Kidney (tissue), 14 donors: ENCODE measurements around the gene ATXN10. TPM values are rescaled to one million over a fixed set of nuclear protein-coding genes. Genes with fewer than 3 reads are reported as not detected.
A peak's percentile ranks its signal among the peaks of the same experiment; 100 is the strongest.

Experiments used
- DNase-seq, 5 donors: peaks; one replicate each; pipeline ENCODE4 v3.0.0-alpha.2; 2013 to 2020
- FAIRE-seq: peaks from 2 replicates; lab custom pipeline; 2012; peaks lifted over from hg19 to GRCh38; lab: Jason Lieb, UNC
- H3K27ac ChIP-seq, 2 donors: one replicate each; pipeline ENCODE4 v1.7.0; 2013; ENCODE audit warnings: low read depth in 2 of 2, low read length in 2 of 2, inconsistent platforms in 1 of 2
- H3K27me3 ChIP-seq: one replicate; pipeline ENCODE4 v1.7.1; 2013; ENCODE audit warnings: low read length, inconsistent platforms; ENCODE audit not compliant: control insufficient read depth, insufficient read depth
- H3K36me3 ChIP-seq, 3 donors: one replicate each; pipeline versions ENCODE4 v1.7.0 to v1.7.1; 2013; ENCODE audit warnings: low read length in 3 of 3, control low read depth in 1 of 3, inconsistent platforms in 1 of 3; ENCODE audit not compliant: insufficient read depth in 3 of 3, control insufficient read depth in 2 of 3
- H3K4me1 ChIP-seq, 3 donors: one replicate each; pipeline versions ENCODE4 v1.7.0 to v1.7.1; 2013; ENCODE audit warnings: low read length in 3 of 3, inconsistent platforms in 1 of 3, low read depth in 1 of 3; ENCODE audit not compliant: control insufficient read depth in 2 of 3, insufficient read depth in 2 of 3
- H3K4me3 ChIP-seq, 3 donors: one replicate each; pipeline versions ENCODE4 v1.7.0 to v1.8.1; 2013; ENCODE audit warnings: low read length in 3 of 3, control low read depth in 1 of 3, inconsistent platforms in 1 of 3
- H3K9ac ChIP-seq, 3 donors: one replicate each; pipeline versions ENCODE4 v1.7.0 to v1.7.1; 2013; ENCODE audit warnings: low read length in 3 of 3, control low read depth in 1 of 3, inconsistent platforms in 1 of 3
- H3K9me3 ChIP-seq, 3 donors: one replicate each; pipeline versions ENCODE4 v1.7.0 to v1.7.1; 2013; ENCODE audit warnings: low read length in 3 of 3, control low read depth in 1 of 3, inconsistent platforms in 1 of 3; ENCODE audit not compliant: control insufficient read depth in 2 of 3, insufficient read depth in 1 of 3
- intact Hi-C: fragments of 100-400 bp; cut with DNase I; formaldehyde crosslinking; loops from one replicate; pipeline ENCODE4 v1.11.1; 2022
- polyA plus RNA-seq: library from polyadenylated mRNA; stranded (reverse); fragments of 350-450 nt; fragmentation: Illumina TruSeq; extraction: RNeasy Lipid Tissue Mini Kit (QIAGEN cat#74804); gene quantifications from one replicate; pipeline ENCODE4 v1.2.3, GENCODE V29; 2014; ENCODE audit warnings: low read depth, low replicate concordance; ENCODE audit not compliant: insufficient read depth
- total RNA-seq: library from RNA; stranded (reverse); fragmentation: NEBNext Ultra II Directional; extraction: Animal tissue kit (Norgen Biotek cat#: 25700); gene quantifications from one replicate; pipeline ENCODE4 v1.2.1, GENCODE V29; 2021
- TF ChIP-seq, protein P1 (sequence below): IDR thresholded peaks from 3 replicates; pipeline ENCODE4 v1.5.1; 2012; ENCODE audit warnings: mild to moderate bottlenecking, moderate library complexity, borderline replicate concordance; ENCODE audit not compliant: insufficient read depth; ENCODE audit errors: extremely low read depth
- donor health status: control.
- donor health status: control.
- donor health status: control.
- donor health status: control.
- donor health status: control.
- donor health status: DM: yes; HTN: yes; CAD: no.
- donor health status: Normal renal cell carcinoma (clear cell type).

ATXN10 gene
- total and polyA plus RNA-seq, 2 donors from 2014 or later = 121 to 142 TPM

DNA sequence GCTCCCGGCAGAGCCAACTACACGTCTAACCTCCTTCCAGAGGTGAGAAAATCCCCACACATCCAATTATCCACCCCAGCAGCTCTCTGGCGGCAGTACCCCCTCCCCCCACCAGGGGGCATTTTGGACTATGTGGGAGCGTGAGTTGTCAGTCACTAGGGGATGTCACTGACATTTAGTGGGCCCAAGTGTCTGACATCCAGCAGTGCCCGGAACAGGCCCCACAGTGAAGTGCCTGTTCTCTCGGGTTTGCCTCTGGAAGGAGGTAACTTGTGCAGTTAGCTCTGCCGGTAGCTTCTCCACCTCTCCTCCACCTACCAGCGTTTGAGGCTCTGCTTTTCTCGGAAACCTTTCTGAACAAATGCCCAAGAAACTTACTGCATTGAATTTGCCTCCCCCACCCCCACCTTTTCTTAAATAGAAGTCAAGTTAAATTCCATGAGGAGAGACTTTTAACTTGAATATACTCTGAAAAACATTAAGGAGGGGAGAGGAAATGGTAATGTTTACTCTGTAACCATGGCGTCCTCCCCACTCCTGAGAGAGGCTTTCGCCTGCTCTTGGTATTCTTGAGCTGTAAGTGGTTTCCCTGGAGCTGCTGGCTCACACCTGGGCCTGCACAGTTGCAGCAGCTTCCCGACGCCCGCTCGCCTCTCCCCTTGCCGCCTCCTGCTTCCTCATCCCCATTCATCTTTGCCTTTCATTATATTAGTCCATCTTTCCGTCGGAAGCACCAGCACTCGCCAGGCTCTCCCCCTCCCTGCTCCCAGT is 192.5 kb downstream of the ATXN10 start:
- FAIRE-seq (no peak), DNase-seq (peak; percentile 69 to 89 (median 77))
- Histone ChIP-seq H3K27me3 (no peaks in the 10 kb centered on the region), H3K9me3 (no peaks in the 10 kb centered on the region), H3K4me1 (peaks cover 0 to 5% (median 0%) of the 10 kb centered on the region in 3 donors), H3K36me3 (peaks cover 0 to 2% (median 0%) of the 10 kb centered on the region in 3 donors), H3K4me3 (no peak overlapping the region), H3K9ac (no peak overlapping the region), H3K27ac (no peak overlapping the region)
- TF ChIP-seq, protein P1, sequence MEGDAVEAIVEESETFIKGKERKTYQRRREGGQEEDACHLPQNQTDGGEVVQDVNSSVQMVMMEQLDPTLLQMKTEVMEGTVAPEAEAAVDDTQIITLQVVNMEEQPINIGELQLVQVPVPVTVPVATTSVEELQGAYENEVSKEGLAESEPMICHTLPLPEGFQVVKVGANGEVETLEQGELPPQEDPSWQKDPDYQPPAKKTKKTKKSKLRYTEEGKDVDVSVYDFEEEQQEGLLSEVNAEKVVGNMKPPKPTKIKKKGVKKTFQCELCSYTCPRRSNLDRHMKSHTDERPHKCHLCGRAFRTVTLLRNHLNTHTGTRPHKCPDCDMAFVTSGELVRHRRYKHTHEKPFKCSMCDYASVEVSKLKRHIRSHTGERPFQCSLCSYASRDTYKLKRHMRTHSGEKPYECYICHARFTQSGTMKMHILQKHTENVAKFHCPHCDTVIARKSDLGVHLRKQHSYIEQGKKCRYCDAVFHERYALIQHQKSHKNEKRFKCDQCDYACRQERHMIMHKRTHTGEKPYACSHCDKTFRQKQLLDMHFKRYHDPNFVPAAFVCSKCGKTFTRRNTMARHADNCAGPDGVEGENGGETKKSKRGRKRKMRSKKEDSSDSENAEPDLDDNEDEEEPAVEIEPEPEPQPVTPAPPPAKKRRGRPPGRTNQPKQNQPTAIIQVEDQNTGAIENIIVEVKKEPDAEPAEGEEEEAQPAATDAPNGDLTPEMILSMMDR = peak; percentile 79
- intact Hi-C loops = no loop called here

DNA sequence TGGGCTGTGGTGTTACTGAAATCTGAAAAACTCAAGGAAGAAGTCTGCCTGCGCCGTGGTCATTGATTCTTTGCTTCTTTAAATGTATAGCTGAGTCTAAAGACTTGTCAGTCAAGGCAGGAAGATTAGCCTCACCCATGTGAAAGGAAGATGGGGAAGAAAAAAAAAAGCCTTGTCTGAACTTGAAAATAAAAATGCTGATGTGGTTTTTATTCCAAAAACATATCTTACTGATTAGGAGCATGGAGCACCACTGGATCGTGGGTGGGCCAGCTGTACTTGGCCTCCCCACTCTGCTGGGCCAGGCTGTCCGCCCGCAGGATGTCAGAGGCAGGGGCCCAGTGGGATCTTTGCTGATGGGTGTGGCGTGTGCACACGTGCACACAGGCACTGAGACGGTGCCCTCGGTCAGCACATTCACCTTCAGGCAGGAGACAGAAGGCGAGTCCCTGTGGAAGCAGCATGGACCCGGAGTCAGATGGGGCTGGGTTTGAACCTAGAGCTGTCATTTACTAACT is 193.4 kb downstream of the ATXN10 start:
- no peak overlapping the region for H3K9ac ChIP-seq
- no peaks in the 10 kb centered on the region for H3K36me3 ChIP-seq
- H3K27ac ChIP-seq = no peak overlapping the region
- intact Hi-C loops = no loop called here
- DNase-seq = peak in 2 of 5 donors; percentile 26 to 73
- FAIRE-seq = no peak
- no peaks in the 10 kb centered on the region for H3K27me3 ChIP-seq
- peaks cover 0 to 5% (median 0%) of the 10 kb centered on the region in 3 donors for H3K4me1 ChIP-seq
- TF ChIP-seq, protein P1 = no peak
- H3K9me3 ChIP-seq = no peaks in the 10 kb centered on the region
- H3K4me3 ChIP-seq = no peak overlapping the region

DNA sequence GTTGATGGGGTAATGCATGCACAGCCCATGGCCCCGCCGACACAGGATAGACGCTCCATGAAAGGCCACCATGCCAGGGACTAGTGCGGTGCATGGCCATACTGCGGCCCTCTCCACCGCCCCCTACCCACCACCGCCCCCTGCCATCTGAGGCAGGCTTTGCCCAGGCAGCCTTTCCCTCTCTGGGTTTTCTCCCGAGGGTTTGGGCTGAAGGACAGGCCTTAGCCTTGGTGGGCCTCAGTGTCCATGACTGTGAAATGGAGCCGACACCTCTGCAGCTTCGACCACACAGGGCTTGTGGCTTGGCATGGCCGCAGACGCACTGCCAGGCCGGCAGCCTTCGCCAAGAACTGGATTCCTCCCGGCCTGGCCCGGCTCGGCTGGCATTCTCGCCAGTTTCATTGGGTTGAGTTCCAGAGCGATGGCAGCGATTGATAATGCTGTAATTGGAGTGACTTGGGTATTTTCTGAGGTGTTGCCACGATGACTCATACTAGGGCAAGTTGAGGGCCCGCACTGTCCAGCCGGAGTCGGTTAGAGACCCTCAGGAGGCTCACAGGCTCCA is 194.0 kb downstream of the ATXN10 start:
- no peak for FAIRE-seq
- intact Hi-C loops = no loop called here
- no peaks in the 10 kb centered on the region for H3K27me3 ChIP-seq

More for the DNA sequence above, 194.0 kb downstream of the ATXN10 start:
- H3K9ac ChIP-seq = no peak overlapping the region
- H3K27ac ChIP-seq = no peak overlapping the region
- H3K4me3 ChIP-seq = no peak overlapping the region
- H3K9me3 ChIP-seq = no peaks in the 10 kb centered on the region
- peaks cover 0 to 5% (median 0%) of the 10 kb centered on the region in 3 donors for H3K4me1 ChIP-seq
- TF ChIP-seq, protein P1 = no peak
- peak in 1 of 5 donors; percentile 36 for DNase-seq
- H3K36me3 ChIP-seq = no peaks in the 10 kb centered on the region
